ENCODE results near the gene BANF2. TPM values are rescaled to one million over a fixed set of nuclear protein-coding genes. Genes with fewer than 3 reads are reported as not detected.

Gene BANF2
- total RNA-seq, 2 experiments from 2014 or later: not detected

GRCh38 chr20:17680836-17681725, 18.7 kb upstream of the BANF2 start:
- peaks cover 10% of the 10 kb centered on the region for H3K36me3 Mint-ChIP-seq (ENCODE audit: low read depth)
- ChIA-PET POLR2A (no interaction called here), CTCF (interaction anchor here (0.6 to 3.2 kb wide), 20 partner anchors 10 to 1169 kb away, joined by 3 to 20 read pairs (median 3); partner anchors contain the start of genes BANF2 and DSTN)
- H3K27me3 Mint-ChIP-seq: peaks cover 25% of the 10 kb centered on the region
- no peaks in the 10 kb centered on the region for H3K9me3 Mint-ChIP-seq
- peaks cover 29% of the 10 kb centered on the region for H3K4me1 Mint-ChIP-seq
- H3K27ac Mint-ChIP-seq: peak overlapping the region; percentile 84
- peak overlapping the region; percentile 76 for H3K4me3 Mint-ChIP-seq
- peak; percentile 77 for DNase-seq

GRCh38 chr20:17681726-17682102, 18.1 kb upstream of the BANF2 start:
- peak overlapping the region; percentile 82 for H3K4me3 Mint-ChIP-seq
- H3K9me3 Mint-ChIP-seq: no peaks in the 10 kb centered on the region
- H3K36me3 Mint-ChIP-seq (ENCODE audit: low read depth): peaks cover 10% of the 10 kb centered on the region
- no peak for DNase-seq
- CTCF ChIA-PET: interaction anchor here (0.6 to 3.2 kb wide), 39 partner anchors 10 to 1170 kb away, joined by 3 to 20 read pairs (median 4); partner anchors contain the start of genes BANF2, BFSP1 and DSTN
- no peak overlapping the region for H3K27ac Mint-ChIP-seq
- POLR2A ChIA-PET: no interaction called here
- H3K27me3 Mint-ChIP-seq: peaks cover 31% of the 10 kb centered on the region
- peaks cover 29% of the 10 kb centered on the region for H3K4me1 Mint-ChIP-seq

DNA sequence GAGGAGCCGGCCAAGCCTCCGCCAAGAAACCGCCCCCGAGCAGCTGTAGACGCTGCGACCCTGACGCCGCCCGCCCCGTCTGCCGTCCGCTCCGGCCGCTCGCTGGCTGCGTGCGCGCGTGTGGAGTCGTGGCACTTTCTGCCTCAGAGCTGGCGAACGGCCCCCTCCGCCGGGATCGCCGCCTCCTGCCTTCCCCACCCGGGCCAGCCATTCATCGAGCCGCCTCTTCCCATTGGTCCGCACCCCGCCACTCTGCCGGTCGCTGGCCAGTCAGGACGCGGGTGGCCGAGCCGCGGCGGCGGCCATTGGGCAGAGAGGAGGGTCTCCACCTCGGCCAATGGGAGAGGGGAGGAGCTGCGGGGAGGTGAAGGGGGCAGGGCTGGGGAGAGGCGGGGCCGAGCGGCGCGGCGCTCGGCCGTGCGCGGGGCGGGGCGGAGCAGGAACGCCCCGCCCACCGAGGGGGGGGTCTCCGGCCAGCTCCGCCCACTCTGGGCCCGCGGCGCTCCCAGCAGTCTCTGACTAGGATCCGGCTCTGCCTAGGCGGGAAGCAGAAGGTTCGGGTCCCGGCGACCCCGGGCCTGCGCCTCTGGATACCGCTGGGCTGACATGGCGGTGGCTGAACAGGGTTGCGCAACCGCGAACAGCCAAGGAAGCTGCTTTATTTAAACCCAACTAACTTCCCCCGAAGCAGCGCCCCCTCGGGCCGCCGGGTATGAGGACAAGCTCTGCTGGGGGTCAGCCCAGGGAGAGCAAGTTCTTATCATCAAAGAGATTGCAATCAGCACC, 17.5 kb upstream of the BANF2 start, which contains the start of gene RRBP1:
Gene RRBP1 (minus strand): TSS at position 140 of the 786 bp plus-strand sequence. CDS start 21,735 bp downstream, outside the sequence.
- ChIA-PET POLR2A (interaction anchor here (0.6 to 0.9 kb wide), 2 partner anchors 286 to 315 kb away, joined by 3 to 4 read pairs; partner anchors contain the start of gene SNX5), CTCF (interaction anchor here (0.6 to 3.2 kb wide), 46 partner anchors 9 to 1134 kb away, joined by 3 to 20 read pairs (median 3); partner anchors contain the start of genes BANF2, BFSP1 and DSTN)
- DNase-seq: peak; percentile 97
- Mint-ChIP-seq H3K4me3 (peak within 1 kb of the TSS; percentile 82), H3K9me3 (no peaks in the 10 kb centered on the region), H3K27me3 (peaks cover 37% of the 10 kb centered on the region), H3K36me3 (ENCODE audit: low read depth) (peaks cover 10% of the 10 kb centered on the region), H3K4me1 (peaks cover 29% of the 10 kb centered on the region), H3K27ac (peak within 1 kb of the TSS; percentile 90)

- H3K36me3 Mint-ChIP-seq (ENCODE audit: low read depth): peaks cover 10% of the 10 kb centered on the region
These were observed 16.9 kb upstream of the BANF2 start for GRCh38 chr20:17682889-17683198.

DNA sequence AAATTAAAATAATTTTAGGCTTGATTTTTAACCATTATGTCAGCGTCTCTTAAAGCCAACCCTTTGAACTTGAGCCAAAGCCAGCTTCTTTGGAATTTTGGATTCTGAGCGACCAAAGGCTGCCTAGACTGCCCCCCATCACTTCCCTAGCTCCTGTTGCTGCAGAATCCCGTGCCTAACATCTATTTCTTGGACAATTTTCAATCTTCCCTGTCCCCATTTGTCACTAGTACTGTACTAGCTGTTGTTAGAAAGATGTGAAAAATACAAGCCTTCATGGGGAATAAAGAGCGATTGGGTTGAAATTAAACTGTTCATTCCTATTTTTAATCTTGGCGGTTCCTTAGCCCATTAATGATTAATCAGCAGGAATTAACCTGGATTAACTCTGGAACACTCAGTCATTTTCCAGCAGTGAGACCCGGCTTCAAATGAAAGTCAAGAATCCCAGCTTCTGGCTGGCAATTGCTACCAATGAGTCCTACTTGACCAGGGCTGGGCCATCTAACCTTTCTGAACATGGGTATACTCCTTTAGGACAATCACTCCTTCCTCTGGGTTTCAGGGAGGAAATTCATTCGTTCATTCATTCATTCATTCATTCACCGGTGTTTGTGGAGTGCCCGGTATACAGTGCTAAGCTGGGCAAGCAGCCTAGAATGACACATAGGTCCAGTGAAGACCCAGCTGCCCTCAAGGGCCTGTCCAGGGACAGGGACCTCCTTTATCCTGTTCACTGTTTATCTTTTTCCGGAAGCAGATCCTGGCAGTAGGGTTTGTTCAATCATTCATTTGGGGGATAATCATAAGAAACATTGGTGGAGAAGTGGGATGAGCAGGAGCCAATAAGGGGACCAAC, 16.3 kb upstream of the BANF2 start:
- Mint-ChIP-seq H3K4me1 (peaks cover 25% of the 10 kb centered on the region), H3K9me3 (no peaks in the 10 kb centered on the region), H3K27ac (no peak overlapping the region), H3K4me3 (peak overlapping the region; percentile 54), H3K27me3 (peaks cover 44% of the 10 kb centered on the region), H3K36me3 (ENCODE audit: low read depth) (peaks cover 10% of the 10 kb centered on the region)
- POLR2A ChIA-PET: interaction anchor here (0.6 to 0.9 kb wide), 2 partner anchors 285 to 314 kb away, joined by 3 to 4 read pairs; partner anchors contain the start of gene SNX5
- DNase-seq: no peak
- CTCF ChIA-PET: interaction anchor here (0.6 to 3.2 kb wide), 26 partner anchors 8 to 604 kb away, joined by 3 to 20 read pairs (median 5); partner anchors contain the start of genes BANF2 and DSTN

More at GRCh38 chr20:17682889-17683198, 16.9 kb upstream of the BANF2 start:
- peaks cover 42% of the 10 kb centered on the region for H3K27me3 Mint-ChIP-seq
- CTCF ChIA-PET: interaction anchor here (0.6 to 3.2 kb wide), 35 partner anchors 8 to 605 kb away, joined by 3 to 20 read pairs (median 4); partner anchors contain the start of genes BANF2, BFSP1 and DSTN
- no peaks in the 10 kb centered on the region for H3K9me3 Mint-ChIP-seq
- peak overlapping the region; percentile 82 for H3K4me3 Mint-ChIP-seq
- DNase-seq: no peak
- peak overlapping the region; percentile 87 for H3K27ac Mint-ChIP-seq
- POLR2A ChIA-PET: interaction anchor here (0.6 to 0.9 kb wide), 2 partner anchors 286 to 314 kb away, joined by 3 to 4 read pairs; partner anchors contain the start of gene SNX5
- H3K4me1 Mint-ChIP-seq: peaks cover 29% of the 10 kb centered on the region

DNA sequence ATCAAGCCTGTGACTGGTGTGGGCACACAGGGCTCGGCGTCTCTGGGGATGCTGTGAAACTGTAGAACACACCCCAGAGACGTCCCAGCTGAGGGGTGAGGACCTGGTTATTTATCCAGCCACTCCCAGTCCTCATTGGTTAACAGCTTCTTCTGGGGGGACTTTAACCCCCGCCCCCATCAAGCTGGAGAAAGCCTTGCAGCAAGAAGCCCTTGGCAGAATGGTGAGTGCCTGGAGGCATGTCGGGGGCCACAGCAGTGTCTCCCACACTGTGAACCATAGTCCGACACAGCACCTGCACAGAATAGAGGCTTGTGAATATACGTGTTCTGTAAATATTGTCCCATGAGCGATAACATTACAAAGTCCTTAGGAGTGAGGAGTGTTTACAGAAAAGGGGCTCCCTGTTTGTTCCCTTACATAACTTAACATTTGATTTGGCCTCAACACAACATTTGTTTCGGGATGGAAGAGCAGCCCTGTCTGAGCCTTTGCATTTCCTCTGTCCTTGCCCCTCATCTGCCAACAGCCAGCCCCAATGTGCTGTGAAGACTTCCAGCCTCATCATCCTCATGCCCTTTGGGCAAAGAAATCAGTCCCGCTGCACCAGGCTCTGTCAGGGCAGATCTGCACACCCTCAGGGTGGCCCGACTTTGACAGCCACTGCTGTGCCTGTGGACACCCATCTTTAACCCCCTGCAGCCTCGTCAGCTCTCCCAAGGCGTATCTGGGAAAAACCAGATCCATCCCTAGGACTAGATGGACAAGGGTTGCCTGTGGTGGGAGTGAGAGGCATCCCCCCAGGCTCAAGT, 15.5 kb upstream of the BANF2 start:
- ChIA-PET CTCF (interaction anchor here (2.6 kb wide), 1 partner anchor 12 kb away, joined by 6 read pairs; no protein-coding TSS in a partner anchor), POLR2A (interaction anchor here (0.6 kb wide), 1 partner anchor 254 kb away, joined by 4 read pairs; no protein-coding TSS in a partner anchor)
- peaks cover 21% of the 10 kb centered on the region for H3K4me1 Mint-ChIP-seq
- H3K4me3 Mint-ChIP-seq: no peak overlapping the region
- H3K36me3 Mint-ChIP-seq (ENCODE audit: low read depth): peaks cover 7% of the 10 kb centered on the region
- H3K27ac Mint-ChIP-seq: no peak overlapping the region
- H3K9me3 Mint-ChIP-seq: no peaks in the 10 kb centered on the region
- H3K27me3 Mint-ChIP-seq: peaks cover 47% of the 10 kb centered on the region
- no peak for DNase-seq

- POLR2A ChIA-PET: interaction anchor here (0.6 kb wide), 1 partner anchor 253 kb away, joined by 4 read pairs; no protein-coding TSS in a partner anchor
- peaks cover 54% of the 10 kb centered on the region for H3K27me3 Mint-ChIP-seq
These were observed 14.6 kb upstream of the BANF2 start for GRCh38 chr20:17685168-17685567.

DNA sequence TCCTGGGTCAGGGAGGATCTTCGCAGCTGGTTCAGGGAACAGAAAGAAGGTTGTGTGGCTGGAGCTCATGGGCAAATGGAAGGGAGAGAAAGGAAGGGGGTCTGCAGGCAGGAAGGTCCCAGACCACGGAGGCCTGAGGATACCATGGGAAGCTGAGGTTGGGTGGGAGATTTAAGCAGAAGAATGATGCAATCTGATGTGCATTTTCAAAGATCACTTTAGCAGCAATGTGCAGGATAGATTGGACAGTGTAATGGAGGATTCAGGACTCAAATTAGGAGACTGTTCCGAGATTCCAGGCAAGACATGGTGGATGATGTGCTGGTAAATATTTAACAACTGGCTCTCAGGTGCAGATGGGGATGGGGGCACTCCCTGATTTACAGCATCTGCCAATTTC, 12.0 kb upstream of the BANF2 start:
- peaks cover 4% of the 10 kb centered on the region for H3K4me1 Mint-ChIP-seq
- ChIA-PET POLR2A (no interaction called here), CTCF (no interaction called here)
- H3K36me3 Mint-ChIP-seq (ENCODE audit: low read depth): no peaks in the 10 kb centered on the region
- H3K4me3 Mint-ChIP-seq: no peak overlapping the region
- no peak for DNase-seq
- peaks cover 70% of the 10 kb centered on the region for H3K27me3 Mint-ChIP-seq
- H3K27ac Mint-ChIP-seq: no peak overlapping the region
- H3K9me3 Mint-ChIP-seq: no peaks in the 10 kb centered on the region

More at GRCh38 chr20:17685168-17685567, 14.6 kb upstream of the BANF2 start:
- Mint-ChIP-seq H3K27ac (no peak overlapping the region), H3K9me3 (no peaks in the 10 kb centered on the region), H3K4me1 (peaks cover 12% of the 10 kb centered on the region), H3K4me3 (no peak overlapping the region), H3K36me3 (ENCODE audit: low read depth) (no peaks in the 10 kb centered on the region)
- CTCF ChIA-PET: no interaction called here
- no peak for DNase-seq

GRCh38 chr20:17688965-17689364, 10.8 kb upstream of the BANF2 start:
- DNase-seq: no peak
- Mint-ChIP-seq H3K9me3 (no peaks in the 10 kb centered on the region), H3K4me3 (no peak overlapping the region), H3K27me3 (peaks cover 65% of the 10 kb centered on the region), H3K4me1 (no peaks in the 10 kb centered on the region), H3K36me3 (ENCODE audit: low read depth) (no peaks in the 10 kb centered on the region), H3K27ac (no peak overlapping the region)
- ChIA-PET CTCF (no interaction called here), POLR2A (no interaction called here)

DNA sequence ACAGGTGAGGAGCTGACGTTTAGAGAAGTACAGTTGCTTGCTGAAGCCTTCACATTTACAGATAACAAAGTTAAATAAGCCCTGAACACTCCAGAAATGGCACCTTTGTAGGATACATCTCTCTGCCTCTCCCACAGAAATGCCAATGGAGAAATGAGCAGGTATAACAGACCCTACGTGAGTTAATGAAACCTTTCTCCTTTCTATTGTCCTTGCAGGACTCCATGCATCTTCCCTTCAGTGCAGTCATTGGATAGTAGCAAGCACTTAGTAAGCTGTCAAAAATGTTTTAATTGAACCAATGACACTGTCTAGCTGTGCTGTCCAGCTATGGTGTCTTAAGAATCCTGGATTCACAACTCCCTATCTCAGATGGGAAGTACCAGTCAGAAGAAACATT, 9.6 kb upstream of the BANF2 start:
- ChIA-PET CTCF (interaction anchor here (2.5 kb wide), 1 partner anchor 8 kb away, joined by 16 read pairs; the partner anchor contains the start of gene RRBP1), POLR2A (no interaction called here)
- H3K9me3 Mint-ChIP-seq: no peaks in the 10 kb centered on the region
- no peaks in the 10 kb centered on the region for H3K4me1 Mint-ChIP-seq
- H3K4me3 Mint-ChIP-seq: no peak overlapping the region
- no peak overlapping the region for H3K27ac Mint-ChIP-seq
- DNase-seq: no peak
- H3K27me3 Mint-ChIP-seq: peaks cover 57% of the 10 kb centered on the region
- no peaks in the 10 kb centered on the region for H3K36me3 Mint-ChIP-seq (ENCODE audit: low read depth)

- Mint-ChIP-seq H3K36me3 (ENCODE audit: low read depth) (no peaks in the 10 kb centered on the region), H3K4me1 (no peaks in the 10 kb centered on the region), H3K27me3 (peaks cover 44% of the 10 kb centered on the region), H3K27ac (no peak overlapping the region), H3K9me3 (peaks cover 2% of the 10 kb centered on the region), H3K4me3 (no peak overlapping the region)
- no peak for DNase-seq
- CTCF ChIA-PET: interaction anchor here (0.8 to 2.5 kb wide), 3 partner anchors 10 to 18 kb away, joined by 3 to 16 read pairs (median 5); partner anchors contain the start of gene RRBP1
- POLR2A ChIA-PET: no interaction called here
These were observed 8.0 kb upstream of the BANF2 start for GRCh38 chr20:17691758-17692157.

All from activated CD4-positive, alpha-beta T cell treated with anti-CD3 and anti-CD28 coated beads, Interleukin-2, amount 10 ng/mL, durations not matched to agents 7 days and 5 days (primary cell).